ENCODE results near the gene DAZL. TPM values are rescaled to one million over a fixed set of nuclear protein-coding genes. Genes with fewer than 3 reads are reported as not detected.

DAZL gene
- total and polyA plus RNA-seq, 2 experiments from 2014 or later: 0.04 TPM; not detected in 1

DNA sequence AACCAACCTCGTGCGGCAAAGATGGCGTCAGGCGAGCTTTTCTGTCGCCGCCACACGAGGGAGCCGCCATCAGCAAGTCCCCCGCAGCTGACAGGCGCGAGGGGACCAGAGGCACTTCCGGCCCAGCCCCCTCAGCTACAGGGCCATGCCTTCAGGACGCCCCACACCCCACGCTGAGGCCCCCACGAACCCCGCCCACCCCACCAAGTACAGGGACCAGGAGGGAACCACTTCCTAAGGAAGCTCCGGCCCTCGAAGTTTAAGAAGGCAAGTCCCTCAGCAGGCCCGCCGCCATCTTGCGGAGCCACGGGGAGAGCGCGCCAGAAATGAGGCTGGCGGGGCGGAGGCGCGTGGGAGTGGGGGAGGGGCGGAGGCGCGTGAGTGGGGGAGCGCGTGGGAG is 790 bp downstream of the DAZL start:
- DNase-seq (ENCODE audit: low read depth in 1 of 2, low spot score in 1 of 2): no peak
- TF ChIP-seq, protein P1, sequence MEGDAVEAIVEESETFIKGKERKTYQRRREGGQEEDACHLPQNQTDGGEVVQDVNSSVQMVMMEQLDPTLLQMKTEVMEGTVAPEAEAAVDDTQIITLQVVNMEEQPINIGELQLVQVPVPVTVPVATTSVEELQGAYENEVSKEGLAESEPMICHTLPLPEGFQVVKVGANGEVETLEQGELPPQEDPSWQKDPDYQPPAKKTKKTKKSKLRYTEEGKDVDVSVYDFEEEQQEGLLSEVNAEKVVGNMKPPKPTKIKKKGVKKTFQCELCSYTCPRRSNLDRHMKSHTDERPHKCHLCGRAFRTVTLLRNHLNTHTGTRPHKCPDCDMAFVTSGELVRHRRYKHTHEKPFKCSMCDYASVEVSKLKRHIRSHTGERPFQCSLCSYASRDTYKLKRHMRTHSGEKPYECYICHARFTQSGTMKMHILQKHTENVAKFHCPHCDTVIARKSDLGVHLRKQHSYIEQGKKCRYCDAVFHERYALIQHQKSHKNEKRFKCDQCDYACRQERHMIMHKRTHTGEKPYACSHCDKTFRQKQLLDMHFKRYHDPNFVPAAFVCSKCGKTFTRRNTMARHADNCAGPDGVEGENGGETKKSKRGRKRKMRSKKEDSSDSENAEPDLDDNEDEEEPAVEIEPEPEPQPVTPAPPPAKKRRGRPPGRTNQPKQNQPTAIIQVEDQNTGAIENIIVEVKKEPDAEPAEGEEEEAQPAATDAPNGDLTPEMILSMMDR (IDR thresholded peaks at IDR 0.05; ENCODE audit: low read depth, low read length): no peak
- no peak overlapping the region for H3K4me3 ChIP-seq
- no peaks in the 10 kb centered on the region for H3K9me3 ChIP-seq (ENCODE audit: low read depth)
- H3K27ac ChIP-seq: no peak overlapping the region
- H3K4me1 ChIP-seq (ENCODE audit: low read depth): no peaks in the 10 kb centered on the region
- H3K27me3 ChIP-seq: no peaks in the 10 kb centered on the region
- no peaks in the 10 kb centered on the region for H3K36me3 ChIP-seq

DNA sequence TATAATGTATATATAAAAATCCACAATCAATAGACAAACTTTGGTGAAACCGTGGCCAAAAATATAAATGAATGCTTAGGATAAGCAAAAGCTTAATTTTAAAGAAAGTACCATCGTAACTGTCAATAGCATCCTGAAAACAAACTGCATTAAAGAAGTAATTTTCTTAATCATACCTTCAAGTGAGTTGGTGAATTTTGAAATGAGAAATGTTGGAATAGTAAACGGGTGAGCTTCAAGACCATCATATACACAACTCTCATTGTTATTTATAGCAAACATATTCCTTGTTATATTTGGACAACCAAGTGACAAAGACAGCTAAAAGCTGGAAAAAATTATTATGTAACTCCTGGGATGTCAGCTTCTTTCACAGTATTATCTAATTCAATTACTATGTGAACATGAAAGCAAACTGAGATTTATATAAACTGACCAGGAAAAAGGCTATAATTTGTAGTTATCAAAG is 3.7 kb downstream of the DAZL start:
- Histone ChIP-seq H3K4me3 (no peak overlapping the region), H3K27me3 (no peaks in the 10 kb centered on the region), H3K27ac (no peak overlapping the region), H3K4me1 (ENCODE audit: low read depth) (no peaks in the 10 kb centered on the region), H3K9me3 (ENCODE audit: low read depth) (no peaks in the 10 kb centered on the region), H3K36me3 (no peaks in the 10 kb centered on the region)
- TF ChIP-seq, protein P1 (IDR thresholded peaks at IDR 0.05; ENCODE audit: low read depth, low read length): no peak
- DNase-seq (ENCODE audit: low read depth in 1 of 2, low spot score in 1 of 2): no peak

DNA sequence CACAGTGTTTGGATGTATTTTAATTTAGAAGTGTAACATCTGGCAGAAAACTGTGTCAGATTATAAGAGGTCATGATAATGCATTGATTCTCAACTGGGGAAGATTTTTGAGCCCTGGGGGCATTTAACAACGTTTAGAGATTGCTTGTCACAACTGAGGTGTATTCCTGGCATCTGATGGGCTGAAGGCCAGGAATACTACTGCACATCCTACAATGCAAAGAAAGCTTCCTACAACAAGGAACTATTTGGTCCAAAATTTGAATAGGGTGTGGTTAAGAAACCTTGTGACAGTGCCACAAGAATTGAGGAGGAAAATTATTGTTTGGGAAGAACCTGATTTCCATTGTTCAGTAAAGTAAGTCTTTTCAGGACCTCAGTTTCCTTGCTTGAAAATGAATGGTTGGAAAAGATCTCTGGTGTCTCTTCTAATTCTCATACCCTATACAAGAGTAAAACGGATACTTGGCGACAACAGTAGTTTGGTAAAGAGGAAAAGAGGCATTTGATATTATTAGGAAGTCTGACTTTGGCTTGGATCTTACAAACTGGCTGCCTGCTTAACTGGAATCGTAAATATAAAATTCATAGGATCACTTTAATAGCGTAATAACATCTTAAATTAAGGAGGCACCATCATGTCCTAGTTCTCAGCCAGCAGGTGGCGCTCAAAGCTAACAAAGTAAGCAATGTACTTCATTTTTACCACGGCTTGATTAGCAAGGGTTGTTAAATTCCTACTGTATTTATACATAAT is 4.3 kb downstream of the DAZL start:
- no peaks in the 10 kb centered on the region for H3K27me3 ChIP-seq
- H3K4me1 ChIP-seq (ENCODE audit: low read depth): no peaks in the 10 kb centered on the region
- TF ChIP-seq, protein P1 (IDR thresholded peaks at IDR 0.05; ENCODE audit: low read depth, low read length): peak; percentile 66
- no peaks in the 10 kb centered on the region for H3K9me3 ChIP-seq (ENCODE audit: low read depth)
- H3K27ac ChIP-seq: no peak overlapping the region
- H3K36me3 ChIP-seq: no peaks in the 10 kb centered on the region
- DNase-seq (ENCODE audit: low read depth in 1 of 2, low spot score in 1 of 2): peak; percentile 91 to 92
- H3K4me3 ChIP-seq: no peak overlapping the region

DNA sequence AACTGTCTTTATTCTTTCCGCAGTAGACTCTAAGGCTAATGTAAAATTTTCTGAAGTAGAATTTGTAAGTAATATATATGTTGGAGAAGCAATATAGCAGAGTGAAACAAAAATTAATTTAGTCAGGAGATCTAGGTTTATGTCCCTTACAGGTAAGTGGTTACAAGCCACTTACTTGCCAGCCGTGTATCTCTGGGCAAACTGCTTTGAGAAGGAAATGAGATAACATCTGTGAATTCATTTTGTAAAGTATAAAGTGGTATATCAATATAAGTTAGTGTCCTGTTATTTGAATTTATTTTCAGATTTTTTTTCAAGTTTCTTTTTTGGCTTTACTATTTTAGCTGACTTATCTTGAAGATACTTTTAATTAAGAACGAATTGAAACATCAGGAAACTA is 5.5 kb downstream of the DAZL start:
- TF ChIP-seq, protein P1 (IDR thresholded peaks at IDR 0.05; ENCODE audit: low read depth, low read length): no peak
- Histone ChIP-seq H3K4me1 (ENCODE audit: low read depth) (no peaks in the 10 kb centered on the region), H3K4me3 (no peak overlapping the region), H3K27me3 (no peaks in the 10 kb centered on the region), H3K36me3 (no peaks in the 10 kb centered on the region), H3K27ac (no peak overlapping the region), H3K9me3 (ENCODE audit: low read depth) (no peaks in the 10 kb centered on the region)
- DNase-seq (ENCODE audit: low read depth in 1 of 2, low spot score in 1 of 2): no peak

DNA sequence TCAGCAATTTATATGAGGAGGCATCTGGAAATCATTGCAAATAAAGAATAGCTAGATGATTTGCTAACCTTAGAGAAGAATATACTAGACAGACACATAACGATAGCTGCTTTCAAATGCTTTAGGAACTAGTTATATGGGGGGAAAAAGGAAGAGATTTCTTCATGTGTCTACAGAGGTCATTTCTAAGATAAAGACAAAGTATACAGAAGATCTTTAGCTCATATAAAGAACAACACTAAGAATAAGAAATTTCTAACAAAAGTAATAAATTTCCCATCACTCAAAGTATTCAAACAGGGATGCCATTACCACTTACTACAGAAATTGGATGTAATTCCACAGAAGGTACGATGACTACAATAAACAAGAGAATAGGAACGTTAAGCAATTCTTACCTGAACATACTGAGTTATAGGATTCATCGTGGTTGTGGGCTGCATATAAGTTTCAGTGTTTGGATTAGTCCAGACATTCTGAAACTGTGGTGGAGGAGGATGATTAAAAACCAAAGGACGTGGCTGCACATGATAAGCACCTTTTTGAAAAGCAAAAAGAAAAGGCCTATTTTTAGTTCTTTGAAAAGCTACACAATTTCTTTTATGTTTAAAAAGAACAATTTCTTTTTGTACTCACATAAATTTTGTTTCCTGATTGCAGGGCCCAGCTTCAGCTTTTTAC is 8.7 kb downstream of the DAZL start:
- no peaks in the 10 kb centered on the region for H3K9me3 ChIP-seq (ENCODE audit: low read depth)
- no peak overlapping the region for H3K4me3 ChIP-seq
- H3K27me3 ChIP-seq: no peaks in the 10 kb centered on the region
- no peaks in the 10 kb centered on the region for H3K36me3 ChIP-seq
- TF ChIP-seq, protein P1 (IDR thresholded peaks at IDR 0.05; ENCODE audit: low read depth, low read length): no peak
- no peaks in the 10 kb centered on the region for H3K4me1 ChIP-seq (ENCODE audit: low read depth)
- no peak overlapping the region for H3K27ac ChIP-seq
- no peak for DNase-seq (ENCODE audit: low read depth in 1 of 2, low spot score in 1 of 2)

Measured in cardiac muscle cell (in vitro differentiated cells and primary cell).